ENCODE measurements around the gene L3MBTL3.
"Not testable (repeated sequence)": the region's sequence is repeated elsewhere in the genome, so short reads cannot be mapped to it uniquely, and the experiment has no call there.

The L3MBTL3 gene

DNA sequence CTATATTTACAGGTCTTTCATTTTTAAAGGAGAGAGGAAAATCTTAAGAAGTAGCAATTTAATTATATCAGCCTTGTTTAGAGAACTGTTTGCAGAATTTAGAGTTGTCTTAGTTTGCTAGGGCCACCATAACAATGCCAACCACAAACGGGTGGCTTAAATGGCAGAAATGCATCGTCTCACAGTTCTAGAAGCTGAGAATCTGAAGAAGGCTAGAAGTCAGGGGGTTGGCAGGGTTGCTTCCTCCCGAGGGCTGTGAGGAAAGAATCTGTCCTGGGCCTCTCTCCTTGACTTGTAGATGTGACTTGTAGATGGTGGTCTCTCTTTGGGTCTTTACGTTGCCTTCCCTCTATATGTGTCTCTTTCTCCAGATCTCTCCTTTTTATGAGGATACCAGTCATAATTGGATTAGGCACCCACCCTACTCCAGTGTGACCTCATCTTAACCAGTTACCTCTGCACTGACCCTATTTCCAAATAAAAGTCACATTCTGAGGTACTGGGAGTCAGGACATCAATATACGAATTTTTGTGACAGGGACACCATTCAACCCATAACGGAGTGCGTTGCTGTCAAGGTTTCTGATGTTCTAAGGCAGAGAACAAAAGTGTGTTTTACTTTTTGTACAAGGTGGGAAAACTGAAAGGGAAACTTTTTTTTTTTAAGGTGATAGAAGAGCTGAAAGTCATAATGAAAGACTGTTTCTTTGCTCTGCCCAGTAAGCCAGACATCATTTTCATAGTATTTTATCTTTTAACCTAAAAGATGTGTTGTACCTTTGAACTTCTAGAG, 119.9 kb downstream of the L3MBTL3 start:
- DNase-seq (ENCODE audit: low read depth, low spot score): no peak

DNA sequence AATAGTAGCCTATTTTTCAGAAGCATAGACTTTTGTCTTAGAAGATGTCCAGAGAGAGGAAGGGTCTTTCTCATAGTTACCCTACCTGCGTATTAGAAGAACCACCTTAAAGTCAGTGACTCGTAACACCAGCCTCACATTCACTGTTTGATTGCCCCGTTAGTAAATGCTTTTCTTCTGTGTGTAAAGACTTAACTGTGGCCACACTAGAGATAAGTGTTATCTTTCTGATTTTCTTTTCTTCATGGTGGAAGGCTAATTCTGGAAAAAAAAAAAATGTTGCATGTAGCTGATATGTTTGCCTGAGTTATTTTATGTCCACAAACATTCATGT, 120.5 kb downstream of the L3MBTL3 start:
- no peak for DNase-seq (ENCODE audit: low read depth, low spot score)

DNA sequence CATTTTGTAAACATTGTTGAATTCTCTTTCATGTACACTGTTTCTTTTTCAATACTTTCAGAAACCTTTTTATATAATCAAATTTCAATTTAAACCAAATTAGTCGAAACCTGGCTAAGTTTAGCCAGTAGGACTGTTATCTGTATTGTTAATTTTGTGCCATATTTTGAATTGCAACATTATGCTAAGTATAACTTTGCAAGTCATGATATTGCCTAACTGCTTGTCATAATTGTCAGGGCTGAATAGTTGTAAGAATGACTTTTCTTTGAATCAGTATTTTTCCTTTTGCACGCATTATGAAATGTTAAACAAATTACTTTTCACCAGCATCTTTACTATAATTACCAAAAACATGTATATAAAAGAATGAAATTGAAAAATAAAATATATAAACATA, 121.7 kb downstream of the L3MBTL3 start:
- no peak for DNase-seq (ENCODE audit: low read depth, low spot score)

DNA sequence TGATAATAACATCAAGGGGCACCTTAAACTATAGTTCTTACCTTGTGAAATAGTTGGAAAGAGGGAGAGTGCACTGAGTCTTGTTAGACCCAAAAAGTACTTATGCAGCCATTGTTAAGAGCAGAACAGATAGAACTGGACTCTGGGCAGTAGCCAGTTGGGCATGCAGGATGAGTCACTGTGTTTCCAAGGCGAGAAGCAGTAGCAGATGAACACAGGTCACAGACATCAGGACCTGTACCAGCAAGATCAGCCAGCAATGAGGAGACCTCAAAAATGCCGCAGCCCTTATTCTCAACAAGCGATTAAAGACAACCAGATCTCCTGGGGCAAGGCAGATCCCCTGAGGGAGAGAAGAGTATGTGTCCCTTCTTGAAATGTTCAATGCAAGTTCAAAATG, 125.3 kb downstream of the L3MBTL3 start:
- no peak for DNase-seq (ENCODE audit: low read depth, low spot score)

DNA sequence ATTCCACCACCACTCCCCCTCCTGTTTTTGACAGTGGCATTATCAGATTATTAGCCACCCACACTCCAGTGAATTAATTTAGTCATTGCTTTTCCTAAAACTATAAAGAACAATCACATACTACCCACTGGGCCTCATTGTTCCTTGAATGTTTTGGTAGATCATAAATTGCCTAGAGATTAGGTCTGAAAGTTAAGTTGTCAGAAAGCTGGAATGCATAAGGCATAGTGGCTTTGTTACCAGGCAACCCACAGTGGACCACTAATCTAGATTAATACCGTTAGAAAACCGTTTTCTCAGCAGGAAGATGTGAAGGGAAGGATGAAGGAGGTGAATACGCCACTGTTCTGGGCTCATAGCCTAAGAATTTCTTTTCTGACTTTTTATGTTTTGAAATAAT, 128.7 kb downstream of the L3MBTL3 start:
- no peak for DNase-seq (ENCODE audit: low read depth, low spot score)

DNA sequence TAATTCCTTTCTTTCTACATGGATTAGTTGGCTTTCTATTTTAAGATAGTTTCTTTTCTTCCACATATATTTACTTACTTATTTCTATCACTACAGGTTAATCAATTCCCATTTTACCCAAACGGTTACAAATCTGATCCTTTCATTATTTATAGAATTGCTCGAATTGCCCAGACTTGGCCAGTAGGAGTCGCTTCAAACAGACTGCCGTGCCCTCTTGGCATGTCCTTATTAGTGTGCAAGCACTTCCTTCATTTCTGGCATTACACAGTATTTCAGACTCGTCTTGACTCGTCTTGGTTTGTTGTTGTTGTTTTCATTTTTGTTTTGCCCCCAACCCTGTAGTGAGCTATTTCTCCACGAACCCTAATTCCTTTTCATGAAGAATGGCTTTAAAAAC, 129.8 kb downstream of the L3MBTL3 start:
- no peak for DNase-seq (ENCODE audit: low read depth, low spot score)

DNA sequence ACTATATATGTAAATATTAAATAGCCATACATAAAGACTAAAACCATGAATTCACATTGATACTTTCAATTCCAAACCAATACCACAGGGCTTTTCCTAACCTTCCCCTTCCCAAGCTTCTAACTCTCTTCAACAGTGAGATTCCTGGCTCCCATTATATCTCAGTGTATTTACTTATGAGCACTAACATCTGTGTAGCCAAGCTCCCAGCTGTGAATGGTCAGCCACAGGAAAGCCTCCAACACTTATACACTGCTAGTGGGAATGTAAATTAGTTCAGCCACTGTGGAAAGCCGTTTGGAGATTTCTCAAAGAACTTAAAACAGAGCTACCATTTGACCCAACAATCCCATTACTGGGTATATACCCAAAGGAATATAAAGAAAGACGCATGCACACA, 130.6 kb downstream of the L3MBTL3 start:
- DNase-seq (ENCODE audit: low read depth, low spot score): not testable (repeated sequence)

DNA sequence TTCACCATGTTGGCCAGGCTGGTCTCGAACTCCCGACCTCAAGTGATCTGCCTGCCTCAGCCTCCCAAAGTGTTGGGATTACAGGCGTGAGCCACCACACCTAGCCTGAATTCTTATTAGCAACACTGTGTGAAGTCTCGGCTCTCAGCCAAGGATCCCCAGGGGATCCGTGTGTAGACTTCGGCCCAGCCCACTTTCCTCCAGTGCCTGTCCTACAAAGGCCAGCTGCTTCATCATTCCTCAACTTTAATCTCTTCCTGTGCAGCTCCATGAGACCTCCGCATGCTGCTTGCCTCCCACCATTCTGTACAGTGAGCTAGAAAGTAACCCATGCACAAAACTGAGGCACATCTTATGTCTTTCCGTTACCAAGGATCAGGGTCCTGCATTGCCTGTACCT, 132.5 kb downstream of the L3MBTL3 start:
- DNase-seq (ENCODE audit: low read depth, low spot score): no peak

DNA sequence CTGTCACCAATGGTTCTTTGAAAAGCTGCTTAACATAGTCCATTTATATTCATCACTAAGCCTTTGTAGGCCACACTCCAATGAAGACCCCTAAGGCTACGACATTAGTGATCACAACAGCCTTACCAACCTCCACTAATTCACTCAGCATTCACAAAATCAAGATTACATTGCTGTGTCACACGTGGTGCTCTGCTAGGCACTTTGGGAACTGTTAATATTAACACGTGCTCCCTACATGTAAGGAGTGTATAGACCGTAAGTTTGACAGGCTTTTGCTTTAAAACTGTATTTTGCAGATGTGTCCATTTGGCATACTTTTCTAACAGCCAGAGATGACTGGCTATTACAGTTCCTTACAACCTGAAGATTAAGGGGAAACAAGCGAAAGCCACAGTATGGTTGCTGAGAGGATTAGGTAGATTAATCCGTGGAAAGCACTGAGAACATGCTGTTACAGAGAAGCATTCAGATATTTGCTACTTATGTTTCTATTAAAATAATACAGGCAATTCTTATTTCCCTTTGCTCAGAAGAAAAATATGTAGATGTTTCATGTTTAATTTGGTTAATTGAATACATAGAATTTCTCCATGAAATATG, 134.6 kb downstream of the L3MBTL3 start:
- no peak for DNase-seq (ENCODE audit: low read depth, low spot score)

DNA sequence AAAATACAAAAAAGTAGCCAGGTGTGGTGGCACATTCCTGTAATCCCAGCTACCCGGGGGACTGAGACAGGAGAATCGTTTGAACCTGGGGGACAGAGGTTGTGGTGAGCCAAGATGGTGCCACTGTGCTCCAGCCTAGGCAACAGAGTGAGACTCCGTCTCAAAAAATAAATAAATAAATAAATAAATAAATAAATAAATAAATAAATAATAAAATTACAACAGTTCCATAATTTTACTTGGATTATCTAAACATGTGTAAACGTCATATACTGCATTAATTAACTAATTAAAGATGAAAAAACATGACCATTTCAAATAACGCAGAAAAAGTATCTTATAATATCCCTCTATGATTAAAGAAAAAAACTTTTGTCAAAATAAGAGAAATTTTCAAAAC, 138.5 kb downstream of the L3MBTL3 start:
- no peak for DNase-seq (ENCODE audit: low read depth, low spot score)

DNA sequence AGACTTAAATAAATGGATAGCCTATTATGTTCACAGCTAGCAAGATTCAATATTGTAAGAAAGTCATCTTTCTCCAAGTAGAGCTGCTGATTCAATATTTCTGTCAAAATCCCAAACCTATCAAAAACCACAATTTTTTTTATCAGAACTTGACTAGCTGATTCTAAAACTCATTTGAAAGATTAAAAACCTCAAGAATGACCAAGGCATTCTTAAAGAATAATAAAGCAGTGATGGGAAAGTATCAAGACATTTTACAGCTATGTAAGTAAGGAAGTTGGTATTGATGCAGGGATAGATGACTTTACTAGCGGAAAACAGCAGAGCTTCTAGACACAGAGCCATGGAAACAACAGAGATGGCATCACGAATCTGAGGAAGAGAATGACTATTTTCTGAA, 139.7 kb downstream of the L3MBTL3 start:
- no peak for DNase-seq (ENCODE audit: low read depth, low spot score)

DNA sequence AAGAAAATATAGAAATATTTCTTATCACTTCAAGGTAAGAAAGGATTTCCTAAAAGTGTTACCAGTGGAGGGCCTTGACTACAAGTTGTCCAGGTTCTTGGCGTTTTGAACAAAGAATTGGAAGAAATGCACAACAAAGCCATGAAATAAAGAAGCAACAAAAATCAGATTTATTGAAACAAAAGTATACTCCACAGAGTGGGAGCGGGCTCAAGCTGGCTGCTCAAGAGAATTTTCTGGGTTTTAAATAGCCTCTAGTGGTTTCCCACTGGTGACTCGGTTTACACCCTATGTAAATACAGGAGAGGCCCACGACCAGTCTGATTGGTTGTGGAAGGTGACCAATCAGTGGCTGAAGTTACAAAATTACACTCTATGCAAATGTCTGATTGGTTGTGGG, 140.2 kb downstream of the L3MBTL3 start:
- no peak for DNase-seq (ENCODE audit: low read depth, low spot score)

DNA sequence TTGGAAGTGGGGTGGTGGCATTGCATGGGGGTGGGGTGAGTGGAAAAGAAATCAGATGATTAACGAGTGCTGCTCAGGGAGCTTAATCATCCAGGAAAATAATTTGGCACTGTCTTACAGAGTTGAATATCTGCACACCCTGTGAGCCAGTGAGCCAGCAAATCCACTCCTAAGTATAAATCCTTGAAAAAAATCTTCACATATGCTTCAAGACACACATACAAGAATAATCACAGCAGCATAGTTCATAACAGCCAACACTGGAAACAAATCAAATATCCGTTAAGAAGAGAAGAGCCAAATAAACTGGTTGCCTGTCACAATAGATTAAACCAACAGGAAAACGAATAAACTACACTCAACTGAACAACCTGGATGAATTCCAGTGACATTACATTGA, 141.6 kb downstream of the L3MBTL3 start:
- no peak for DNase-seq (ENCODE audit: low read depth, low spot score)

DNA sequence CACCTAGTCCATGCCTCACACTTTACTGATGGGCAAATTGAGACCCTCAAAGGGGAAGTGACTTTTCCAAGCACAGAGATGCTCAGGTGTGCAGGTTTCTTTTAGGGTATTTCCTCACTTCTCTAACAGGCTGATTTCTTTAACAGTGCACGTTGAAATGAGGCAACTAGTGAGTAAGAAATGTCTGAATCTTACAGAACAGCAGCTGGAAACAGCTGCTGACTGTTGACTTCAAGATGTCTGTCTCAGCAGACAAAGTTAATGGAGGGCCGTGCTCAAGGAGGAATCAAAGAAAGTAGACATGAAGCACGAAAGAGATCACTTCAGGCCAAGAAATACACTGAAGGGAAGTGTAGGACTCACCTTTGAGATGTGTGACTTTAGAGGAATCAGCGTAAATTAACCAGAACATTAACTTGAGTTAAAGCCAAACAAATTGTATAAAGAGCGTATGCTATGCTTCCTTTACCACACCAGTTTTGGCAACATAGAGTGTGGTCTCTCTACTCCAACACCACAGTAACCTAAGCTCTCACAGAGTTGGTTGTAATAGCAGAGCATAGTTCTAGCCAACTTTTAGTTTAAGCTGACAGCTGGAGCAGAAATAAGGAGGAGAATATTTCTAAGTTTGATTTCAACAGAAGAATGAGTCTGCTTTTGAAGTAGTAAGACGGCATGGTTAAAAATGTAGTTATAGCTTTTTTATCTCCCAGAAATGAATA, 143.5 kb downstream of the L3MBTL3 start:
- DNase-seq (ENCODE audit: low read depth, low spot score): no peak

DNA sequence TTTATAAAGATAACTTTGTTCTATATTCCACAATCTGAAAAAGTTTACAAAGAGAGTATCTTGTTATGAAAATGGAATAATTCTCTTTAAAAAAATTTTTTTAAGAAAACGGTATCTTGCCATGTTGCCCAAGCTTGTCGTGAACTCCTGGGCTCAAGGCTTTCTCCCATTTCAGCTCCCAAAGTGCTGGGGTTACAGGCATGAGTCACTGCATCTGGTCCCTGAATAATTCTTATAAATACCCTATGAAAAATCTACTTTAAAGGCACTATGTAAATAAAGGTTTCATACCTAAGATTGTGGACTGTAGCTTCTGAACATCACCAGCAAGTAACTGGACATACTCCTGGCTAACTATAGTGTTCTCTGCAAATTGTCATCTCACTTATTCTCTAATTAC, 144.0 kb downstream of the L3MBTL3 start:
- no peak for DNase-seq (ENCODE audit: low read depth, low spot score)

DNA sequence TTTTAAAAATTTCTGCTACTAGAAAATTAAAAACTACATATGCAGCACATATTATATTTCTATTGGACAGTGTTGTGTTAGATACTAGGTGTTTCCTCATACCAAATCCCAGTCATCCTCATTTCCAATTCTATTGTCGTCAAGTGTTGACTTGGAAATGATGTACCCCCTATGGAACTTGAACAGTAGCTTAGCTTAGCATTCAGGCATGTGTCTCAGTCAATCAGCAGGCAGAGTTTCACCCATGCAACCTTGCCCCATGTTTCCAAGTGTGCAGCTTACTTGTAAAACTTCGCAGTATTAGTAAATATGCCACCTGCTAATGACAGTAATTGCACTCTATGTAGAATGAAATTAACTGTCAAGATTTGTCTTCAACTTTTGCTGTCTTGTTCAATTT, 144.9 kb downstream of the L3MBTL3 start:
- no peak for DNase-seq (ENCODE audit: low read depth, low spot score)

DNA sequence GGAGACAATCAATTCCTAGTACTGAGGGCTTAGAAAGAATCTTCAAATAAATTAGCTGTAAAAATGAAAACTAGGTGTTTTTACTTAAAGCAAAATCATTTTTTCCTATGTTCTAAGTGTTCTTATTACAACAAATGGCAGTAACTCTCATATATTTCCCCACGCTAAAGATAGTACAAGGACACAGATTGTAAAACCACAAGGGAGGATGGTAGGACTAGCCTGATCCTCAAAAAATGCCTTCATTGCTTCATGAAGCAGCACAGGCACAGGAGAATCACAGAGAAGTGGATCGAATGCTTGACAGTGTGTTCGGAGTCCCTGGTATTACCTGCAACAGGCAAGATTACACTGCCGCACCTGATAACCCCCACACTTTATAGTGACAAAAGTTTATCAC, 145.9 kb downstream of the L3MBTL3 start:
- DNase-seq (ENCODE audit: low read depth, low spot score): no peak

DNA sequence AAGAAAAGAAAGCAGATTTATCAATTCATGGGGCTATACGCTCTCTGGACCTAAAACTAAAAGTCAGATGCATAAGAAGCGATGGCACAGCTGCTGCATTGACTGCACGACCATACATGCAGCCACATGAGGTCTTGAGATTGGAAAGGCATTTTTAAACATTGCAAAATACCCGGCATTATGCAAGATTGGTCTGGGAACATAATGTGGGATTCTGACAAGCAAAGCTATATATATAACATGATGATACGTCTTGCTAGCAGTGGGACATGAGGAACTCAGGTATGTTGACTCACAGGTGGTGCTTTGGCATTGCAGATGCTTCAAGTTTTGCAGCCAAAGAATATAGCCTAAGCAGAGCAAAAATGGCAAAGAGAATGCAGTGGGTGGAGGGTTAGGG, 149.3 kb downstream of the L3MBTL3 start:
- DNase-seq (ENCODE audit: low read depth, low spot score): no peak

DNA sequence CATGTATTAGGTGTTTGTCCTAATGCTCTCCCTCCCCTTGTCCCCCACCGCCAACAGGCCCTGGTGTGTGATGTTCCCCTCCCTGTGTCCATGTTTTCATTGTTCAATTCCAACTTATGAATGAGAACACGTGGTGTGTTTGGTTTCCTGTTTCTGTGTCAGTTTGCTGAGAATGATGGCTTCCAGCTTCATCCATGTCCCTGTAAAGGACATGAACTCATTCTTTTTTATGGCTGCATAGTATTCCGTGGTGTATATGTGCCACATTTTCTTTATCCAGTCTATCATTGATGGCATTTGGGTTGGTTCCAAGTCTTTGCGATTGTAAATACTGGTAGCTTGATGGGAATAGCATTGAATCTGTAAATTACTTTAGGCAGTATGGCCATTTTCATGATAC, 151.8 kb downstream of the L3MBTL3 start:
- DNase-seq (ENCODE audit: low read depth, low spot score): not testable (repeated sequence)

DNA sequence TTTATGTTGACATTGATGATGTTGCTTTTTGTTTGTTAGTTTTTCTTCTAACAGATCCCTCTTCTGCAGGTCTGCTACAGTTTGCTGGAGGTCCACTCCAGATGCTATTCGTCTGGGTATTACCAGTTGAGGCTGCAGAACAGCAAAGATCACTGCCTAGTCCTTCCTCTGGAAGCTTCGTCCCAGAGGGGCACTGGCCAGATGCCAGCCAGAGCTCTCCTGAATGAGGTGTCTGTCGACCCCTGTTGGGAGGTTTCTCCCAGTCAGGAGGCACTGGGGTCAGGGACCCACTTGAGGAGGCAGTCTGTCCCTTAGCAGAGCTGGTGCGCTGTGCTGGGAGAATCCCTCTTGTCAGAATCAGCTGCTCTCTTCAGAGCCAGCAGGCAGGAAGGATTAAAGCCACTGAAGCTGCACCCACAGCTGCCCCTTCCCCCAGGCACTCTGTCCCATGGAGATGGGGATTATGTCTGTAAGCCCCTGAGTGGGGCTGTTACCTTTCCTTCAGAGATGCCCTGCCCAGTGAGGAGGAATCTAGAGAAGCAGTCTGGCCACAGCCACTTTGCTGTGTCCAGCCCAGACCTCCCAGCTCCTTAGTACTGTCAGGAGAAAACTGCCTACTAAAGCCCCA, 155.1 kb downstream of the L3MBTL3 start:
- not testable (repeated sequence) for DNase-seq (ENCODE audit: low read depth, low spot score)

DNA sequence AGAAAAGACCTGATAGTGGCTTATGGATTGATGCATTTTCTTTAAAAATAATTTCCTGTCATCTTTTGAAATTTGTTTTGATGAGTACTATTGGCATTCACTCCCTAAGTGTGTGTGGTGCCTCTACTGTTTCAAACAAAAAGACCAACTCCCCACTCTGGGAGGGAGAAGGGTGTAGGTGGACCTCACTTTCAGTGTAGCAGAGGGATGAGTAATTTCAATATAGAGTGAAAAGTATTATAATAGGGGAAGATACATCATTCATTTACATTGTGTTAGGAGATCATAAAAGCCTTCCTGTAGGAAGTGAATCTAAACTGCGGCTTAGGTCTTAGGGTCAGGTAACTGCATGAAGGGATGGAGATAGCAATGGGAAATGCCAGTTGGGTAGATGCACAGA, 158.0 kb downstream of the L3MBTL3 start:
- DNase-seq (ENCODE audit: low read depth, low spot score): no peak

DNA sequence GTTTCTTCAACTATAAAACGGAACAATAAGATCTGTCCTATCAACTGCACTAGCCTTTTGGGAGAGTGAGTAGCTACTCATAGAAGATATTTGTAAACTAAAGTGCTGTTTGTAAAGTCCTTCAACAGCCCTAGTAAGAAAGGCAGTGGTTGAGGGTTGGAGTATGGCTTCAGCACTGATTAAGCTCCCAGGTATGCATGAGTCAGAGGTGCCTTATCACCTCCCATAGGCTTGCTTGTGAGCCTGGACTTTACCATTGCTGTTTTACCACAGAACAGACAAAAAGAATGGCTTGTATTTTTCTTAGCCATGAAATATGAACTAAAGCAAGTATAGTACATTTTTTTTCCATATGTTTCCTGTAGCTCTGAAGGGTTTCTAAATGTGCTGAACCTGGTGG, 160.3 kb downstream of the L3MBTL3 start:
- DNase-seq (ENCODE audit: low read depth, low spot score): no peak

DNA sequence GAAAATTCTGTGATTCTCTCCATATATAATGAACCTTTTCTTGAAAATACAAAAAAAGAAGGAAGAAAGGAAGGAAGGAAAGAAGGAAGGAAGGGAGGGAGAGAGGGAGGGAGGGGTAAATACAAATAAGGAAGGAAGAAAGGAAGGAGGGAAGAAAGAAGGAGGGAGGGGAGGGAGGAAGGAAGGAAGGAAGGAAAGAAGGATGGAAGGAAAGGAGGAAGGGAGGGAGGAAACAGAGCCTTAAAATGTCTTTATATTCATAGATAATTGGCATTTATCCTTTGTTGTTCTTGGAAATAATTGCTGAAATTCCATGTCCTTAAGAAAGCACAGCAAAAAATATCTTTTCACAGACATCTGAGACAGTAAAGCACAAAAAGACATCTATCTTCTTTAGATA, 164.1 kb downstream of the L3MBTL3 start:
- DNase-seq (ENCODE audit: low read depth, low spot score): no peak

All from activated CD4-positive, CD25-positive, alpha-beta regulatory T cell treated with anti-CD3 and anti-CD28 coated beads, Interleukin-2, amount 50 U/mL, for 16 hours (primary cell).